ENCODE results near the gene HOXB1. TPM values are rescaled to one million over a fixed set of nuclear protein-coding genes. Genes with fewer than 3 reads are reported as not detected.

Gene HOXB1
- polyA plus RNA-seq, 1 experiment = not detected

DNA sequence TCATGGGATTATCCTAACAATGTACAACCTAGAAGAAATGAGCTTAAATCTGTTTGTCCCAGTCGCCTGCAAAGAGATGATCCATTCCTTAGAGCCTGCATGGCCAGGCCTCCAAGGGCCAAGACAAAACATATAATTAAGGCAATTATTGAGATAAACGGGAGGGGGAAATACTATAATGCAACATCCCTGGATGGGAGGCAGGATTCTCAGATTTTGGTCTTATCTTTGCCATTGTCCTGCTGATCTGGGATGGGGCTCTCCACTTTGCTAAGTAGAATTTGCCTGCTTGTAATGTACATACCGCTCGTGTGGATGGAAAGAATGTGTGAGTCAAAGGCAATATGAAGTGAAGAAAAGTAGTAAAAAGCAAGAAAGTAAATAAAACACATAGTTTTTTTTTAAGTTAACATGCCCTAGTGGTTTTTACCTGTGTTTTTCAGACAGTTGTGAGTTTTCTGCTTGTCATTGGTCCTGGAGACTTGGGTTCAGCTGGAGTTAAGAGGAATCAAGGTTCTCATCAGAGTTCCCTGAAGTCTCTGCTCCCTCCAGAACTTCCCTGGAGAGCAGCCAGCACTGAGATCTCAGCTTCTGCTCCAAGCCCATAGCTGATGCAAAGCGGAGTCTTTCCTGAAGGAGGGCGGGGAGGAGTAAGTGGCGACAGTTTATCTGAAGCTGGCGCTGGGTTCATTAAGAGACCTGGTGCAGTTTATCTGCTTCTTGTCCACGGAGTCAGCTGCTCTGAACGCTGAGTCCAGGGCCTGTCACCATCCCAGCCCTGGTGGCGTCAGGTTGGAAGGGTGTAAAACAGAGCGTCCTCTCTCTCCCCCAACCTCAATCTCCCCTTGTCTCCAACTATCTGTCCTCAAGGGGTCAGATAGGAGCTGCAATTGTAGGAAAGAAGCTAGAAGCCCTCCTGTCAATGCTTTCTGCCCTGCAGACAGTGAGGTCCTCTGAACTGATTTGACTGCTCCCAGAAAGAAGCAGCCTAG, 30.1 kb downstream of the HOXB1 start:
- no peak for DNase-seq (ENCODE audit: low read depth)
- POLR2A ChIA-PET = no interaction called here
- CTCF ChIA-PET = interaction anchor here (1.1 kb wide), 1 partner anchor 8 kb away, joined by 4 read pairs; no protein-coding TSS in a partner anchor
- Histone ChIP-seq H3K36me3 (ENCODE audit: control insufficient read depth, insufficient read depth, low read length) (no peaks in the 10 kb centered on the region), H3K4me3 (ENCODE audit: low read depth, low read length) (no peak overlapping the region), H3K27me3 (ENCODE audit: control insufficient read depth, insufficient read depth, low read length) (peaks cover 2% of the 10 kb centered on the region; the same call in 1 of the 2 replicates)
- TF ChIP-seq, protein P1, sequence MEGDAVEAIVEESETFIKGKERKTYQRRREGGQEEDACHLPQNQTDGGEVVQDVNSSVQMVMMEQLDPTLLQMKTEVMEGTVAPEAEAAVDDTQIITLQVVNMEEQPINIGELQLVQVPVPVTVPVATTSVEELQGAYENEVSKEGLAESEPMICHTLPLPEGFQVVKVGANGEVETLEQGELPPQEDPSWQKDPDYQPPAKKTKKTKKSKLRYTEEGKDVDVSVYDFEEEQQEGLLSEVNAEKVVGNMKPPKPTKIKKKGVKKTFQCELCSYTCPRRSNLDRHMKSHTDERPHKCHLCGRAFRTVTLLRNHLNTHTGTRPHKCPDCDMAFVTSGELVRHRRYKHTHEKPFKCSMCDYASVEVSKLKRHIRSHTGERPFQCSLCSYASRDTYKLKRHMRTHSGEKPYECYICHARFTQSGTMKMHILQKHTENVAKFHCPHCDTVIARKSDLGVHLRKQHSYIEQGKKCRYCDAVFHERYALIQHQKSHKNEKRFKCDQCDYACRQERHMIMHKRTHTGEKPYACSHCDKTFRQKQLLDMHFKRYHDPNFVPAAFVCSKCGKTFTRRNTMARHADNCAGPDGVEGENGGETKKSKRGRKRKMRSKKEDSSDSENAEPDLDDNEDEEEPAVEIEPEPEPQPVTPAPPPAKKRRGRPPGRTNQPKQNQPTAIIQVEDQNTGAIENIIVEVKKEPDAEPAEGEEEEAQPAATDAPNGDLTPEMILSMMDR (IDR thresholded peaks at IDR 0.05; ENCODE audit: insufficient read depth, low read depth, low read length) = no peak

- Histone ChIP-seq H3K27me3 (ENCODE audit: control insufficient read depth, insufficient read depth, low read length) (peaks cover 2% of the 10 kb centered on the region; the same call in 1 of the 2 replicates), H3K36me3 (ENCODE audit: control insufficient read depth, insufficient read depth, low read length) (no peaks in the 10 kb centered on the region), H3K4me3 (ENCODE audit: low read depth, low read length) (no peak overlapping the region)
- POLR2A ChIA-PET = no interaction called here
- no peak for DNase-seq (ENCODE audit: low read depth)
- TF ChIP-seq, protein P1 (IDR thresholded peaks at IDR 0.05; ENCODE audit: insufficient read depth, low read depth, low read length) = no peak
- CTCF ChIA-PET = no interaction called here
Measured at GRCh38 chr17:48499735-48500434, 30.9 kb downstream of the HOXB1 start.

- CTCF ChIA-PET = interaction anchor here (0.8 kb wide), 1 partner anchor 14 kb away, joined by 3 read pairs; no protein-coding TSS in a partner anchor
- Histone ChIP-seq H3K27me3 (ENCODE audit: control insufficient read depth, insufficient read depth, low read length) (peaks cover 2% of the 10 kb centered on the region; the same call in 1 of the 2 replicates), H3K4me3 (ENCODE audit: low read depth, low read length) (no peak overlapping the region), H3K36me3 (ENCODE audit: control insufficient read depth, insufficient read depth, low read length) (no peaks in the 10 kb centered on the region)
- no peak for DNase-seq (ENCODE audit: low read depth)
- POLR2A ChIA-PET = no interaction called here
- TF ChIP-seq, protein P1 (IDR thresholded peaks at IDR 0.05; ENCODE audit: insufficient read depth, low read depth, low read length) = no peak
Measured at GRCh38 chr17:48499248-48499647, 31.6 kb downstream of the HOXB1 start.

GRCh38 chr17:48498164-48498850, 32.5 kb downstream of the HOXB1 start:
- H3K4me3 ChIP-seq (ENCODE audit: low read depth, low read length) = no peak overlapping the region
- no peak for DNase-seq (ENCODE audit: low read depth)
- TF ChIP-seq, protein P1 (IDR thresholded peaks at IDR 0.05; ENCODE audit: insufficient read depth, low read depth, low read length) = no peak
- CTCF ChIA-PET = interaction anchor here (1.3 kb wide), 1 partner anchor 41 kb away, joined by 4 read pairs; no protein-coding TSS in a partner anchor
- H3K27me3 ChIP-seq (ENCODE audit: control insufficient read depth, insufficient read depth, low read length) = peaks cover 2% of the 10 kb centered on the region; the same call in 1 of the 2 replicates
- no peaks in the 10 kb centered on the region for H3K36me3 ChIP-seq (ENCODE audit: control insufficient read depth, insufficient read depth, low read length)
- POLR2A ChIA-PET = no interaction called here

All from BJ (cell line).